ENCODE measurements around the gene CDYL2.

GRCh38 chr16:80766798-80767197, 37.6 kb downstream of the CDYL2 start:
- TF ChIP-seq CTCF (IDR thresholded peaks at IDR 0.05; ENCODE audit: low read depth, low read length): no peak
- TF ChIP-seq EZH2phosphoT487 (IDR thresholded peaks at IDR 0.05; ENCODE audit: low read depth): no peak
